SK-N-SH treated with all-trans-retinoic acid at 6 μM for 48 hours (cell line): ENCODE results near the gene PAQR9.

ENCODE experiments used
- GLIS3 ChIP-seq: fragments of 250-450 bp; sonication (Bioruptor Pico); IDR thresholded peaks from 2 replicates; pipeline ENCODE4 v1.5.0; 2020; ENCODE audit warnings: mild to moderate bottlenecking, moderate library complexity
- PATZ1 ChIP-seq: fragments of 250-450 bp; sonication (Bioruptor Pico); IDR thresholded peaks from 2 replicates; pipeline ENCODE4 v1.8.0; 2020; ENCODE audit warnings: mild to moderate bottlenecking, moderate library complexity, borderline replicate concordance

GRCh38 chr3:142999881-143000280 lies 36.4 kb upstream of the PAQR9 start:
- TF ChIP-seq GLIS3 (CRISPR knock-in tag) (no peak), PATZ1 (CRISPR knock-in tag) (no peak)
